DOHH2 (cell line): ENCODE results near the gene FBXO2.

Experiments used
- H3F3A ChIP-seq: fragments of 200-600 bp; sonication (generic), shearing (Covaris generic); 2 replicates; pipeline ENCODE4 v1.6.0; 2016; ENCODE audit warnings: antibody characterized with exemption, mild to moderate bottlenecking; ENCODE audit not compliant: control insufficient read depth, insufficient read depth
- H3K27ac ChIP-seq: fragments of 200-600 bp; sonication (generic); 2 replicates; pipeline ENCODE4 v1.5.1; 2014; ENCODE audit warnings: low read depth, mild to moderate bottlenecking, low read length, moderate library complexity
- H3K27me3 ChIP-seq: fragments of 200-600 bp; sonication (generic); 2 replicates; pipeline ENCODE4 v1.6.1; 2014; ENCODE audit warnings: mild to moderate bottlenecking, low read length, mixed read lengths; ENCODE audit not compliant: control insufficient read depth
- H3K36me3 ChIP-seq: fragments of 200-600 bp; sonication (generic); 2 replicates; pipeline ENCODE4 v1.6.1; 2014; ENCODE audit warnings: mild to moderate bottlenecking, low read length, moderate library complexity, mixed read lengths; ENCODE audit not compliant: control insufficient read depth
- H3K4me1 ChIP-seq: fragments of 200-600 bp; sonication (generic); 2 replicates; pipeline ENCODE4 v1.6.1; 2014; ENCODE audit warnings: mild to moderate bottlenecking, low read length, mixed read lengths; ENCODE audit not compliant: control insufficient read depth
- H3K4me2 ChIP-seq: fragments of 200-600 bp; sonication (generic); 2 replicates; pipeline ENCODE4 v1.6.0; 2014; ENCODE audit warnings: mild to moderate bottlenecking, low read length, moderate library complexity
- H3K4me3 ChIP-seq: fragments of 200-600 bp; sonication (generic); 2 replicates; pipeline ENCODE4 v1.5.1; 2014; ENCODE audit warnings: mild to moderate bottlenecking, low read length, mixed read lengths
- H3K79me2 ChIP-seq: fragments of 200-600 bp; sonication (generic); 2 replicates; pipeline ENCODE4 v1.6.1; 2014; ENCODE audit warnings: mild to moderate bottlenecking, low read length, mixed read lengths; ENCODE audit not compliant: control insufficient read depth
- H3K9me2 ChIP-seq: fragments of 200-600 bp; sonication (generic); replicated peaks from 2 replicates; pipeline ENCODE4 v1.6.1; 2014; ENCODE audit warnings: mild to moderate bottlenecking, low read length, mixed read lengths; ENCODE audit not compliant: control insufficient read depth
- H3K9me3 ChIP-seq: fragments of 200-600 bp; sonication (generic); 2 replicates; pipeline ENCODE4 v1.6.1; 2014; ENCODE audit warnings: antibody characterized with exemption, low read length, mixed read lengths; ENCODE audit not compliant: control insufficient read depth, insufficient read depth
- H4K20me1 ChIP-seq: fragments of 200-600 bp; sonication (generic); 2 replicates; pipeline ENCODE4 v1.6.0; 2014; ENCODE audit warnings: low read depth, mild to moderate bottlenecking, antibody characterized with exemption, low read length, moderate library complexity; ENCODE audit not compliant: control insufficient read depth, insufficient read depth
- CTCF ChIP-seq: fragments of 200-600 bp; sonication (generic); IDR thresholded peaks from one replicate; pipeline ENCODE4 v1.5.1; 2014; ENCODE audit warnings: antibody characterized with exemption, mild to moderate bottlenecking, low read depth, low read length; ENCODE audit not compliant: poor library complexity, severe bottlenecking
- EZH2phosphoT487 ChIP-seq: fragments of 200-600 bp; sonication (generic); IDR thresholded peaks from 2 replicates; pipeline ENCODE4 v1.6.1; 2017; ENCODE audit warnings: borderline replicate concordance, mild to moderate bottlenecking, antibody characterized with exemption, low read length, moderate library complexity, mixed read lengths

Gene FBXO2

DNA sequence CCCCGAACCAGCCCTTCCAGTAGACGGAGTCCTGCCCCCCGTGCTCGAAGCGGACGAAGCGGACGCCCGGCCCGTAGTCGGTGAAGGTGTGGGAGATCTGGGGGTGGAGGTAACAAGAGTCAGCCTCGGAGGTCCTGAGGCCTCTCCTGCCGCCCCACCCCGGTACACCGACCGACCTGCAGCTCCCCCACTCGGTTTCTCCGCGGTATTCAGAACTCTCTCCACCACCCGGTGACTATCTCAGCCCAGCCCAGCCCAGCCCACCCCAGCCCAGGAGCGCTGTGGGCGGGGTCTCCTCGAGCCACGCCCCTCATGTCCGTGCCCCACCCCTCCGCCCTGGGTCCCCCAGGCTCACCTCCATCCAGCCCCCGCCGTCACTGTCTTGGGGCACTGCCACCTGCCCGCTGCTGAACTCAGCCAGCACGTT lies 5.5 kb downstream of the FBXO2 start:
- H3F3A ChIP-seq: peaks cover 7% of the 10 kb centered on the region
- H3K27me3 ChIP-seq: peaks cover 13% of the 10 kb centered on the region
- H3K9me2 ChIP-seq: no peaks in the 10 kb centered on the region
- H3K36me3 ChIP-seq: no peaks in the 10 kb centered on the region
- H3K79me2 ChIP-seq: no peaks in the 10 kb centered on the region
- peaks cover 11% of the 10 kb centered on the region for H3K4me1 ChIP-seq
- H3K4me3 ChIP-seq: no peak overlapping the region
- H4K20me1 ChIP-seq: no peaks in the 10 kb centered on the region
- H3K4me2 ChIP-seq: peak overlapping the region; percentile 48; the same call in 1 of the 2 replicates
- no peaks in the 10 kb centered on the region for H3K9me3 ChIP-seq
- no peak overlapping the region for H3K27ac ChIP-seq
- no peak for TF ChIP-seq CTCF
- TF ChIP-seq EZH2phosphoT487: no peak

DNA sequence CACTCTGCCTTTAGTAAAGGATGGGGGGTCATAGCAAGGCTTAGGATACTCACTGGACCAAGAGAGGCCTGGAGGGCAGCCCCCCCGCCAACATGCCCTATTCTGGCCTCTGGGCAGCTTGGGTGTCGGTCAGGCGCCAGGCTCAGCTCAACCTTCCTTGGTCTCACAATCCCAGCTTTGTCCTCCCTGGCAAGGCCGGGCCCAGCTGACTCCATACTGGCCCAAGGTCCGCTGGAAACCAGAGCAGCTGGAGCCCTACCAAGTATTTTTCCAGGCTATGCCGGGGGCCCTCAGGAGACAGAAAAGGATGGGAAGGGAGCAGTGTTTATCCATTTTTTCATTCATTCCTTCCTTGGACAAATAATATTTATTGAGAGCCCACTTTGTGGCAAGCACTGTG lies 6.2 kb downstream of the FBXO2 start:
- Histone ChIP-seq H3K9me2 (no peaks in the 10 kb centered on the region), H3F3A (peaks cover 7% of the 10 kb centered on the region), H3K4me1 (peaks cover 11% of the 10 kb centered on the region), H3K36me3 (no peaks in the 10 kb centered on the region), H3K4me3 (no peak overlapping the region), H3K27ac (no peak overlapping the region), H3K4me2 (no peak overlapping the region), H3K9me3 (no peaks in the 10 kb centered on the region), H4K20me1 (no peaks in the 10 kb centered on the region), H3K79me2 (no peaks in the 10 kb centered on the region), H3K27me3 (peaks cover 11% of the 10 kb centered on the region)
- TF ChIP-seq CTCF (no peak), EZH2phosphoT487 (no peak)

DNA sequence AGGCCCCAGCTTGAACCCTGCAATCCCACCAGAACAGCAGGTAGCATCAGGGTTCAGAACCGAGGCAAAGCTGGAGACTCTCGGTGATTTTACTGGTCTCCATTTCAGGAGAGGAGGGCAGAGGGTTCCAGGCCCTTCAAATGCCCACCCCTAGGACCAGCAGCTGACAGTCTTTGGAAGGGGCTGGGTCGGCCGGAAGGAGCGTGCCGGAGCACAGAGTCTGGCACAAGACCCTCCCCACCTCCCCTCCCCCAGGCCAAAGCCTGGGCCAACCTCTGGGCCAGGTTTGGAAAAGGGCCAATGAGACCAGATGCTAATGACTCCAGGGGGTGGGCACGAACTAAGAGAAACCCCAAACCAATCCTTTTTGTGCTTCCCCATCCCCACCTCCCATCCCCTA lies 6.9 kb downstream of the FBXO2 start:
- Histone ChIP-seq H3K27ac (no peak overlapping the region), H3K9me3 (no peaks in the 10 kb centered on the region), H3K79me2 (no peaks in the 10 kb centered on the region), H3K9me2 (no peaks in the 10 kb centered on the region), H3K4me2 (no peak overlapping the region), H3K27me3 (peaks cover 11% of the 10 kb centered on the region), H3F3A (peaks cover 7% of the 10 kb centered on the region), H3K4me3 (no peak overlapping the region), H3K4me1 (peaks cover 11% of the 10 kb centered on the region), H3K36me3 (no peaks in the 10 kb centered on the region), H4K20me1 (no peaks in the 10 kb centered on the region)
- TF ChIP-seq EZH2phosphoT487 (no peak), CTCF (no peak)
